Hematopoietic multipotent progenitor cell treated with erythropoietin and hydrocortisone succinate and interleukin-3 and kit ligand, for 6 days (in vitro differentiated cells): ENCODE results near the gene LHX8.

Source experiments
- DNase-seq: peaks from one replicate; pipeline ENCODE4 v3.0.0-alpha.2; 2015

Gene LHX8

GRCh38 chr1:75208862-75209261 is 74.7 kb downstream of the LHX8 start:
- DNase-seq, result no peak
